H7 (cell line): ENCODE measurements around the gene FGF14. TPM values are rescaled to one million over a fixed set of nuclear protein-coding genes. Genes with fewer than 3 reads are reported as not detected.
A peak's percentile ranks its signal among the peaks of the same experiment; 100 is the strongest.

Experiments used
- DNase-seq: peaks from one replicate; pipeline ENCODE4 v3.0.0; 2012
- H3K27me3 ChIP-seq: 2 replicates; pipeline ENCODE4 v1.6.0; 2011; ENCODE audit warnings: mild to moderate bottlenecking, low read length; ENCODE audit not compliant: control insufficient read depth, insufficient read depth
- H3K36me3 ChIP-seq: replicated peaks from 2 replicates; pipeline ENCODE4 v1.5.1; 2011; ENCODE audit warnings: low read length; ENCODE audit not compliant: control insufficient read depth, insufficient read depth
- H3K4me3 ChIP-seq: 2 replicates; pipeline ENCODE4 v1.5.1; 2011; ENCODE audit warnings: low read depth, mild to moderate bottlenecking, control low read depth, low read length, moderate library complexity; ENCODE audit not compliant: insufficient read depth
- total RNA-seq: library from RNA; depleted of rRNA; stranded (reverse); fragments of >200 nt; shearing (Covaris generic); gene quantifications from 2 replicates; pipeline ENCODE4 v1.2.3, GENCODE V29; 2014; rRNA removed

FGF14 gene
- 0.11 and 0.73 TPM in 2 replicates for total RNA-seq

DNA sequence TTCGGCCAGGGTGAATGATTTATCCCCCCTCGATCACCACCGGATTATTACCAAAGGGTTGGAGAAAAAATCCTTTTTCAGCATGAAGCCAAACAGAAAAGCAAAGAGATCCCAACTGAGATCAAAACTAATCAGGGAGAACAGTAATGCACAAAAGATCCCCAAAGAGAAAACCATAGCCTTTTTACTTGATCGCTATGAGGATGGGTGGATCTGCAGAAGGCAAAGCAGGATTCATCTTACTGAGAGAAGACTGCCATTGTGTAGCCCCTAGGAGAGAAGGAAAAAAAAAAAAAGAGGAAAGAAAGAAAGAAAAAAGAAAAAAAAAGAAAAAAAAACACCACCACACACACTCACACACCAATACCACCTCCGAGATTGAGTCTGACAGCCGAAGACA, at the start of gene FGF14:
Gene FGF14 (minus strand): TSS at position 283 of the 400 bp plus-strand sequence.
- DNase-seq = peak; percentile 23
- peaks cover 34% of the 10 kb centered on the region for H3K27me3 ChIP-seq
- H3K4me3 ChIP-seq = peak within 1 kb of the TSS; percentile 62
- H3K36me3 ChIP-seq = no peaks in the 10 kb centered on the region

- Histone ChIP-seq H3K4me3 (no peak overlapping the region), H3K36me3 (no peaks in the 10 kb centered on the region), H3K27me3 (no peaks in the 10 kb centered on the region)
- DNase-seq = no peak
Observed at GRCh38 chr13:102443249-102443648, 41.4 kb upstream of the FGF14 start.

DNA sequence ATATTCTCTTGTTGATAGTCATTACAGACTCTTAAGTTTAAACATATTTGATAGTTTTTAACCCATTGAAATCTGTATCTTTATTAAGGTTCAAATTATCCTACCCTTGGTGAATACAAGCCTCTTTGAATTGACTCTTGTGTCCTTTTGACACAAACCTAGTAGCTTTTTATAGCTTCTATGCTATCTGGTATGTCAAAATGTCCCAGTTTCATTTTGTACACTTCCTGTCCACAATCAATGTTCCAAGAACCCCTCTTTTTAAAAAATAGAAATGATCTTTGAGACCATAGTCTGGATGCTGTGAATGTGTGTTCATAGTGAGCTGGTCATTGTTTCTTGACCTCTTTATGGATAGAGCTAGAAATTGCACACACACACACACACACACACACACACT, 39.2 kb upstream of the FGF14 start:
- Histone ChIP-seq H3K4me3 (no peak overlapping the region), H3K36me3 (no peaks in the 10 kb centered on the region), H3K27me3 (no peaks in the 10 kb centered on the region)
- no peak for DNase-seq

DNA sequence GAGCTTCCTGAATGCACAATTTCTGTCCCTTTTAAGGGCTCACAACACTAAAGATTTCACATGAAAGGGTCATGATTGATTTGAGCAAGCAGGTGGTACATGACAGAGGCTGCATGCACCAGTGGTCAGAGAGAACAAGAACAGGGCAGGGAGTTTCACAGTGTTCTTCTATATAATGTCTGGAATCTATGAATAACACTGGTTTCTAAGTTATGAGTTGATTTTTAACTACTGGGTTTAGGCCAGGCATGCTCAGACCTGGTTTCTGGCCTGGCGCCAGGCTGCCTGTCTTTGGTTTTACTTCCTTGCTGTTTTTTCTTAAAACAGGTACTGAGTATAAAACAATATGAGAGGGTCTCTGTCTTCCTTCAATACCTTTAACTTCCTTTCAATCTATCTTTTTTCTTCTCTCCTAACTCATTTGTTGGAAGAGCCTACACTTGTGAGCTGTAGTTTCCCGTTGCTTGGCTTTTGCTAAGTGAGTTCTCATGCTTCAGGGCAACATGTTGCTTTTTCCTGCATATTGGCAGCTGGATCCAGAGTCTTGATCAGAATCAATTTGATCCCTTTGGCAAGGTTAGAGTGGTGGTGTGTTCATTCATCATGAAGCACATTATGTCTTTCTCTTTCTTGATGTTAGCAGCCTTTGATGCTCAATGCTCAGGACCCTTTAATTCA, 38.5 kb upstream of the FGF14 start:
- Histone ChIP-seq H3K36me3 (no peaks in the 10 kb centered on the region), H3K4me3 (no peak overlapping the region), H3K27me3 (no peaks in the 10 kb centered on the region)
- DNase-seq = no peak

- Histone ChIP-seq H3K36me3 (no peaks in the 10 kb centered on the region), H3K4me3 (no peak overlapping the region), H3K27me3 (no peaks in the 10 kb centered on the region)
- DNase-seq = no peak
Observed at GRCh38 chr13:102422690-102423089, 20.8 kb upstream of the FGF14 start.

DNA sequence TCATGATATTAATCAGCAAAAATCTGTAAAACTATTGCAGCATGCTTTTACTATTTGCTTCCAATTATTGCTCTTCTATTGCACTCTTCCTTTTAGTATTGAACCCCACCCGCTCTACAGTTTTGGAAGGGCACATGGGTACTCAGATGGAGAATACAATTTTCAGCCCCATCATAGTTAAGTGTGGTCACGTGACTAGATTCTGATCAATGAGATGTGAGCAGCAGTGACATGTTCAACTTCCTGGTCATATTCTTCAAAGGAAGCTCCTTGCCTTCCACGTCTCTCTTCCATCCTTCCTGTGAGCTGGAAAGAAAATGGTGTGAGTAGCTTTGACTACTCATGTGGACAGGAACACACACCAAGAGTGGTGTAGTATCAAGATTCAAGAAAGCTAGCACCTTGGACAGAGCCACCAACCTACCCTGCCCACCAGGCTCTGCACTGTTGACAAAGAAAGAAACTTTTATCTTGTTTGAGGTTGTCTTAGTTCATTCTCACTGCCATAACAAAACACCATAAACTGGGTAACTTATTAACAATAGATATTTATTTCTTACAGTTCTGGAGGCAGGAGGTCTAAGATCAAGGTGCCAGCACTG, 3.8 kb upstream of the FGF14 start:
- peaks cover 15% of the 10 kb centered on the region for H3K27me3 ChIP-seq
- DNase-seq = peak; percentile 14
- H3K4me3 ChIP-seq = no peak overlapping the region
- no peaks in the 10 kb centered on the region for H3K36me3 ChIP-seq

DNA sequence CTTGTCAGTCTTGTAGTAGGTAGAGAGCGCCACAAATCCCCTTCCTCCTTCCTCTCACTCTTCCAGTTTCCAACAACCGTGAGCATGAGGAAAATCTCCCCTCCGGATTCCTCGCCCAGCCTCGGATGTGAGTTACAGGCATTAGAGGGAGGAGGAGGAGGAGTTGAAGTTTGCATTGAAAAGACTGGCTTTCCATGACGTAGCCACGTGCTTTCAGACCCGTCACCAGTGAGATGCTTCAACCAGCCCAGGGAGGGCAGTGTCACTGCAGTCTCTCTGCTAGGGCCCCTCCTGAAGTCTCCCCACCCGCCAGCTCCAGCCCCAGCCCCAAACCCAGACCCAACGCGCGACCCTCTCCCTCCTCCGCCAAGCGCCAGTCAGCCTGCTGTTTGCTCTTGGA, 442 bp upstream of the FGF14 start:
- Histone ChIP-seq H3K27me3 (peaks cover 34% of the 10 kb centered on the region), H3K36me3 (no peaks in the 10 kb centered on the region), H3K4me3 (peak overlapping the region; percentile 34)
- peak; percentile 82 for DNase-seq

DNA sequence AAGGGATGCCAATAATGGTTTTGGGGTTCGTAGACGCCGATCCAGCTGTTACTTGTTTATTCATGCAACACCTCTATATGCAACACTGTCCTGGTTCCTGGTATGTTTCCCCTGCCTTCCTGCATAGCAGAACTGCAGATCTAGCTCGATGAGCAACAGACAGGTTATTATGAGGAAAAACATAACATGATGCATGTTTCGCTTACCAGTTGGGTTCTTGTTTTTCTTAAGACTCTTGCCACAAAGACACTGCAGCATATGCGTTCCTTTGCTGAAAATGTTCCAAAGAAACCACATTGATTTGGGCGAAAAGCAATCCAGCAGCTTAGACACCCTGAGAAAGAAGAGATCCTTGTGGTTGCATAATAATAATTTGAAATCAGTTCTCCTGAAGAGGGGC, 583 bp downstream of the FGF14 start:
- no peak for DNase-seq
- H3K36me3 ChIP-seq = no peaks in the 10 kb centered on the region
- H3K4me3 ChIP-seq = peak overlapping the region; percentile 62
- H3K27me3 ChIP-seq = peaks cover 34% of the 10 kb centered on the region

DNA sequence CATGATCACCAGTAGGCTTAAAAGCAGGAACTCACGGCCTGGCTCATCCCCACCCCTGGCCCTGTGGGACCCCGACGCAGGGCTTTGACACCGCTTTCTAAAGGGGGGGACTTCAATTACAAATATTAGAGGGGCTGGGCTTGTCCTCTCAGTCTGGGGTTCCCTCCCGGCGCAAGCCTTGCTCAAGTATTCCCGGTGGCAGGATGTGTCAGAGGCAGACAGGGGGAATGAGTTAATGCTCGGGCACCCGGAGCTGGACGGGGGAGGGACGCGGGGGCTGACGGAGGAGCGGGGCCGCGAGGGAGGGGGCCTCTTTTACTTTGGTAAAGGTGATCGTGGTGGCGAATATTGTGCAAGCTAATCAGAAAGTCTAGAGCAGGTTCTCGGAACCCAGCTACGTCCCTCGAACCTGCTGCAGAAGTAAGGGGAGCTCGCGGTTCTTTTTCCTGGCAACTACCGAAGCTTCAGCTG, 1.1 kb downstream of the FGF14 start:
- Histone ChIP-seq H3K27me3 (peaks cover 34% of the 10 kb centered on the region), H3K4me3 (peak overlapping the region; percentile 62)
- DNase-seq = peak; percentile 71

GRCh38 chr13:102399791-102400674, 1.8 kb downstream of the FGF14 start:
- peaks cover 34% of the 10 kb centered on the region for H3K27me3 ChIP-seq
- H3K4me3 ChIP-seq = peak overlapping the region; percentile 62

More for the DNA sequence above, 1.1 kb downstream of the FGF14 start:
- no peaks in the 10 kb centered on the region for H3K36me3 ChIP-seq

DNA sequence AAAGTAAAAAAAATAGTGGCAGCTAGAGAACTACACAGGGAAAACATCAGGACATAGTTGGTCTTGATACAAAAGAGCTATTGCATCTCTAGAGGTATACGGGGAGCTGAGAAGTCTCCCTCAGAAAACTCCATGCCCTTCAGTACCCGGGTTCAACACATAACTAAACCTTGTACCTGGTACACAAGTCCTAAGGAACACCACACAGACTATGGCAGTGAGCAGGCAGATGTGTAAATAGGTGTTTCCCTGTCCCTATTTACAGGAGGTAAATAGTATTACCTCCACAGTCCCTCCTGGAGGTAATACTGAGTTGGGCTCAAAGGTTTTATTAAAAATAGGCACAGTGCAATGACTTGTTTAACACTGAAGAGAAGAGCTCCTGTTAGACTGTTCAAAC, 5.9 kb downstream of the FGF14 start:
- DNase-seq = no peak
- H3K4me3 ChIP-seq = no peak overlapping the region
- H3K27me3 ChIP-seq = peaks cover 22% of the 10 kb centered on the region
- H3K36me3 ChIP-seq = no peaks in the 10 kb centered on the region

More at GRCh38 chr13:102399791-102400674, 1.8 kb downstream of the FGF14 start:
- H3K36me3 ChIP-seq = no peaks in the 10 kb centered on the region
- DNase-seq = peak; percentile 75

DNA sequence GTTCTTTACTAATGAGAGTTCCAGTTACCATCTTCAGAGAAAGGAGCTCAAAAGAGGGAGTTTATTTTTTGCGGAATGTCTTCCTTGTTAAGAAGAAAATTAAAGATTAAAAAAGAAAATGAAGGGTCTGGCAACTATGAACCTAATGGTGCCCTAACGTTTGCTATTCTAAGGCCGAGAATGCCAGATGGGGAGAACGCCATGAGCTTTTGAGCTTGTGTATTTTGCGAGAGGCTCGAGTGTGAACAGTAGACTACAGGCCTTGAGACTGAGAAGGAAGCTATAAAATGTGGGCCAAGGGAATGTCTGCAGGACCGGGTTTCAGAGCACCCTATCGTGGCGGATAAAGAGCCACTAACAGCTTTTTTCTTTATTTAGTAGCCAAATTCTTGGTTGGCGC, 6.7 kb downstream of the FGF14 start:
- Histone ChIP-seq H3K4me3 (peak overlapping the region; percentile 90), H3K36me3 (no peaks in the 10 kb centered on the region), H3K27me3 (peaks cover 14% of the 10 kb centered on the region)
- DNase-seq = peak; percentile 11

DNA sequence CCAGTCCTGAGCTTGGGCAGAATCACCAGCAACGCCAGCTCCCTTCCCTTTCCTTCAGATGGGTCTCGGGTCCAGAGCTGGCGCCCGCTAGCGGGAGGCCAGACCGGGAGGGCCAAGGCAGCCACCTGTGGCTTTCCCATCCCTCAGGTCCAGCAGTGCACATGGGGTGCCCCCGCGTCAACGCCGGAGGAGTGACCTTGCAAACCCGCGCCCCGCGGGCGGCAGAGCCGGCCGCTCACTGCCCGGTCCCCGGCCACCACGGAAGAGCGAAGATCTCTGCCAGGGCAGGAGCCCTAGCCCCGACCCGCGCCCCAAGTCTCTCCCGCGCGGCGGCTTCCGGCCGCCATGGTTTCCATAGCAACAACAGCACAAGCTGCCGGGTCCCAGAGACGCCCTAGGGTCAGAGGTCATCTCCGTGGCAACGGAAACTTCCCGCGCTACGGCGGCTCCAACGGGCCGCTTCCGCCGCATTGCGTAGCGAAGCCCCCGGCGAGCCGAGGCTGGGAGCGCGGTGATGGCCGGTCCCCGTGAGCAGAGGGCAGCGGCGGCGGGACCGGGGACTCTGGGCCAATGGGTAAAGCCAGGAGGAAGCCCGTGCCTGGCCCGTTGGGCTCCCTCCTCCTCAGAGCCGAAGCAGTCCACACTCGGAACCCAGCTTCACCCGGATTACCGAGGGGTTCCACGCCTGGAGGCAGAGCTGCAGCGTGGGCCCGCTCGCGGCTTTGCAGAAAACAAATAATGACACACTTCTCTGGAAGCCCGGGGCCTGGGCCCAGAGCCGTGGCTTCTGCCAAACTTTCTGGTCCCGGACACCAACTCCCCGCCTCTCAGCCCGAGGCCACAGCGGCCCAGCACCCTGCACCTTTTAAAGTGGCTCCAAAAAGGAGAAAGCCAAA, 7.4 kb downstream of the FGF14 start:
- no peaks in the 10 kb centered on the region for H3K36me3 ChIP-seq
- peak overlapping the region; percentile 90 for H3K4me3 ChIP-seq
- peaks cover 7% of the 10 kb centered on the region for H3K27me3 ChIP-seq
- DNase-seq = peak; percentile 94
